DND-41 (cell line): ENCODE data around the gene CD300H.

Experiments
- CTCF ChIP-seq: IDR thresholded peaks from 2 replicates; pipeline ENCODE4 v1.5.1; 2012; ENCODE audit warnings: borderline replicate concordance, low read length, moderate library complexity, mild to moderate bottlenecking; ENCODE audit not compliant: poor library complexity, severe bottlenecking; ENCODE audit errors: extremely low read depth
- EZH2 ChIP-seq: IDR thresholded peaks from 3 replicates; pipeline ENCODE4 v1.6.1; 2012; ENCODE audit warnings: borderline replicate concordance, low read depth, mild to moderate bottlenecking, moderate library complexity, low read length, inconsistent platforms; ENCODE audit not compliant: severe bottlenecking

GRCh38 chr17:74525781-74526288 lies 41.5 kb downstream of the CD300H start:
- TF ChIP-seq CTCF, result no peak
- no peak for TF ChIP-seq EZH2
